Natural killer cell treated with Interleukin-12 subunit alpha and Interleukin-12 subunit beta and Interleukin-15 and Interleukin-18, amount 100 ng/mL, for 72 hours (primary cell): Measurements from ENCODE around the gene PRSS3. TPM values are rescaled to one million over a fixed set of nuclear protein-coding genes. Genes with fewer than 3 reads are reported as not detected.
"Not testable (repeated sequence)": the region's sequence is repeated elsewhere in the genome, so short reads cannot be mapped to it uniquely, and the experiment has no call there.

Experiments used
- ATAC-seq, 2 donors: fragments of 150-1000 bp; cut with Tn5 transposase in 1 of 2; sonication (Bioruptor Pico), chemical (Tn5 transposase) in 1 of 2; 2 replicates each; pipeline ENCODE4 v1.10.0; 2021
- DNase-seq: peaks from one replicate; pipeline ENCODE4 v3.0.0; 2022; ENCODE audit warnings: low spot score
- H3K27ac Mint-ChIP-seq, 2 donors: 1 replicate in 1 of 2; 2 replicates in 1 of 2; pipeline ENCODE4 v1.8.0; 2022; ENCODE audit warnings: mixed read lengths in 2 of 2, mild to moderate bottlenecking in 1 of 2, moderate library complexity in 1 of 2
- H3K27me3 Mint-ChIP-seq, 2 donors: 1 replicate in 1 of 2; 2 replicates in 1 of 2; pipeline ENCODE4 v1.8.0; 2022; ENCODE audit warnings: mixed read lengths in 2 of 2
- H3K36me3 Mint-ChIP-seq: one replicate; pipeline ENCODE4 v1.8.0; 2022; ENCODE audit warnings: mixed read lengths
- H3K4me1 Mint-ChIP-seq, 2 donors: 1 replicate in 1 of 2; 2 replicates in 1 of 2; pipeline ENCODE4 v1.8.0; 2022; ENCODE audit warnings: low read depth in 2 of 2, mixed read lengths in 2 of 2, mild to moderate bottlenecking in 1 of 2
- H3K4me3 Mint-ChIP-seq: one replicate; pipeline ENCODE4 v1.8.0; 2022; ENCODE audit warnings: mixed read lengths
- H3K9me3 Mint-ChIP-seq: 2 replicates; pipeline ENCODE4 v1.8.0; 2022; ENCODE audit warnings: mixed read lengths
- total RNA-seq, 2 donors: library from RNA; stranded (reverse); gene quantifications; one replicate each; pipeline ENCODE4 v1.2.3, GENCODE V29; 2022

Gene PRSS3
- 1 to 10 TPM in 1 of 2 donors, not detected in 1; 1.3 TPM for total RNA-seq

- DNase-seq (no peak), ATAC-seq (no peak)
- Mint-ChIP-seq H3K27ac (no peak within 1 kb of the TSS), H3K9me3 (no peaks in the 10 kb centered on the region), H3K27me3 (peaks cover 27 to 52% of the 10 kb centered on the region in 2 donors), H3K36me3 (no peaks in the 10 kb centered on the region), H3K4me1 (no peaks in the 10 kb centered on the region), H3K4me3 (no peak within 1 kb of the TSS)
These were observed at the start of gene PRSS3 for GRCh38 chr9:33795281-33795680. Gene PRSS3 (plus strand): TSS chr9:33795561. CDS start chr9:33795574, 13 bp downstream.

- peak overlapping the region; percentile 7 to 36 for H3K27ac Mint-ChIP-seq
- no peaks in the 10 kb centered on the region for H3K9me3 Mint-ChIP-seq
- H3K27me3 Mint-ChIP-seq: peaks cover 25 to 31% of the 10 kb centered on the region in 2 donors
- ATAC-seq: peak; percentile 69 to 76
- H3K36me3 Mint-ChIP-seq: no peaks in the 10 kb centered on the region
- H3K4me1 Mint-ChIP-seq: peaks cover 18 to 40% of the 10 kb centered on the region in 2 donors
- peak overlapping the region; percentile 72 for H3K4me3 Mint-ChIP-seq
- peak; percentile 69 for DNase-seq
These were observed 46.6 kb upstream of the PRSS3 start for GRCh38 chr9:33748633-33749304.

- Mint-ChIP-seq H3K27me3 (peaks cover 28 to 36% of the 10 kb centered on the region in 2 donors), H3K27ac (peak overlapping the region; percentile 7 to 36), H3K4me3 (peak overlapping the region; percentile 72), H3K4me1 (peaks cover 18 to 40% of the 10 kb centered on the region in 2 donors)
- peak; percentile 69 for DNase-seq
- not testable (repeated sequence) for H3K9me3 Mint-ChIP-seq, H3K36me3 Mint-ChIP-seq
- ATAC-seq: peak; percentile 70 to 86
These were observed 46.1 kb upstream of the PRSS3 start for GRCh38 chr9:33749305-33749654.

GRCh38 chr9:33750307-33750838 lies 45.0 kb upstream of the PRSS3 start:
- H3K27me3 Mint-ChIP-seq: peaks cover 29 to 38% of the 10 kb centered on the region in 2 donors
- no peak for DNase-seq

GRCh38 chr9:33750839-33751339 lies 44.5 kb upstream of the PRSS3 start:
- no peak for DNase-seq
- H3K4me3 Mint-ChIP-seq: no peak overlapping the region

More at GRCh38 chr9:33750307-33750838, 45.0 kb upstream of the PRSS3 start:
- Mint-ChIP-seq H3K4me1 (peaks cover 18 to 40% of the 10 kb centered on the region in 2 donors), H3K4me3 (no peak overlapping the region), H3K36me3 (no peaks in the 10 kb centered on the region), H3K27ac (no peak overlapping the region), H3K9me3 (no peaks in the 10 kb centered on the region)
- peak in 1 of 2 donors; percentile 30 for ATAC-seq

GRCh38 chr9:33751536-33752129 lies 43.7 kb upstream of the PRSS3 start:
- Mint-ChIP-seq H3K36me3 (no peaks in the 10 kb centered on the region), H3K9me3 (no peaks in the 10 kb centered on the region), H3K4me3 (peak overlapping the region; percentile 24), H3K27ac (no peak overlapping the region), H3K27me3 (peaks cover 32 to 43% of the 10 kb centered on the region in 2 donors), H3K4me1 (peaks cover 18 to 37% of the 10 kb centered on the region in 2 donors)
- ATAC-seq (no peak), DNase-seq (no peak)

More at GRCh38 chr9:33750839-33751339, 44.5 kb upstream of the PRSS3 start:
- Mint-ChIP-seq H3K36me3 (no peaks in the 10 kb centered on the region), H3K27ac (no peak overlapping the region), H3K9me3 (no peaks in the 10 kb centered on the region), H3K27me3 (peaks cover 28 to 38% of the 10 kb centered on the region in 2 donors), H3K4me1 (peaks cover 18 to 37% of the 10 kb centered on the region in 2 donors)
- peak in 1 of 2 donors; percentile 30 for ATAC-seq

GRCh38 chr9:33752130-33752637 lies 43.2 kb upstream of the PRSS3 start:
- peaks cover 18 to 37% of the 10 kb centered on the region in 2 donors for H3K4me1 Mint-ChIP-seq
- ATAC-seq: peak in 1 of 2 donors; percentile 35
- no peak overlapping the region for H3K27ac Mint-ChIP-seq
- no peaks in the 10 kb centered on the region for H3K9me3 Mint-ChIP-seq
- H3K4me3 Mint-ChIP-seq: peak overlapping the region; percentile 24
- no peak for DNase-seq
- H3K27me3 Mint-ChIP-seq: peaks cover 32 to 46% of the 10 kb centered on the region in 2 donors
- H3K36me3 Mint-ChIP-seq: no peaks in the 10 kb centered on the region

- H3K4me3 Mint-ChIP-seq, H3K9me3 Mint-ChIP-seq, H3K36me3 Mint-ChIP-seq, ATAC-seq, DNase-seq, H3K27ac Mint-ChIP-seq: not testable (repeated sequence)
- peaks cover 36 to 51% of the 10 kb centered on the region in 2 donors for H3K27me3 Mint-ChIP-seq
- H3K4me1 Mint-ChIP-seq: peaks cover 18 to 37% of the 10 kb centered on the region in 2 donors
These were observed 42.6 kb upstream of the PRSS3 start for GRCh38 chr9:33752789-33753188.

GRCh38 chr9:33759648-33760047 lies 35.7 kb upstream of the PRSS3 start:
- H3K4me3 Mint-ChIP-seq, H3K36me3 Mint-ChIP-seq, DNase-seq, H3K27ac Mint-ChIP-seq, H3K9me3 Mint-ChIP-seq, H3K4me1 Mint-ChIP-seq: not testable (repeated sequence)
- peaks cover 29 to 50% of the 10 kb centered on the region in 2 donors for H3K27me3 Mint-ChIP-seq
- peak in 1 of 2 donors; percentile 75 for ATAC-seq

GRCh38 chr9:33762343-33762742 lies 33.0 kb upstream of the PRSS3 start:
- ATAC-seq: no peak
- Mint-ChIP-seq H3K4me3 (no peak overlapping the region), H3K4me1 (peaks cover 0 to 5% of the 10 kb centered on the region in 2 donors), H3K27ac (no peak overlapping the region), H3K36me3 (no peaks in the 10 kb centered on the region), H3K27me3 (peaks cover 21 to 32% of the 10 kb centered on the region in 2 donors), H3K9me3 (no peaks in the 10 kb centered on the region)
- no peak for DNase-seq

GRCh38 chr9:33763709-33764108 lies 31.7 kb upstream of the PRSS3 start:
- not testable (repeated sequence) for H3K4me3 Mint-ChIP-seq, H3K36me3 Mint-ChIP-seq, DNase-seq, H3K9me3 Mint-ChIP-seq, ATAC-seq, H3K27ac Mint-ChIP-seq, H3K4me1 Mint-ChIP-seq
- H3K27me3 Mint-ChIP-seq: peaks cover 13 to 20% of the 10 kb centered on the region in 2 donors

GRCh38 chr9:33765411-33765810 lies 29.9 kb upstream of the PRSS3 start:
- ATAC-seq: no peak
- no peak overlapping the region for H3K27ac Mint-ChIP-seq

GRCh38 chr9:33770156-33770880 lies 25.0 kb upstream of the PRSS3 start:
- not testable (repeated sequence) for H3K27me3 Mint-ChIP-seq, H3K4me3 Mint-ChIP-seq, H3K27ac Mint-ChIP-seq, H3K36me3 Mint-ChIP-seq, H3K4me1 Mint-ChIP-seq, H3K9me3 Mint-ChIP-seq, DNase-seq
- ATAC-seq: peak in 1 of 2 donors; percentile 53

More at GRCh38 chr9:33765411-33765810, 29.9 kb upstream of the PRSS3 start:
- Mint-ChIP-seq H3K36me3 (no peaks in the 10 kb centered on the region), H3K4me3 (no peak overlapping the region), H3K4me1 (no peaks in the 10 kb centered on the region), H3K27me3 (peaks cover 4 to 8% of the 10 kb centered on the region in 2 donors), H3K9me3 (no peaks in the 10 kb centered on the region)
- DNase-seq: no peak
